ENCODE data around the gene SENP1. TPM values are rescaled to one million over a fixed set of nuclear protein-coding genes. Genes with fewer than 3 reads are reported as not detected.

The SENP1 gene
- total RNA-seq, 1 donor from 2014 or later: 15.7 TPM

DNA sequence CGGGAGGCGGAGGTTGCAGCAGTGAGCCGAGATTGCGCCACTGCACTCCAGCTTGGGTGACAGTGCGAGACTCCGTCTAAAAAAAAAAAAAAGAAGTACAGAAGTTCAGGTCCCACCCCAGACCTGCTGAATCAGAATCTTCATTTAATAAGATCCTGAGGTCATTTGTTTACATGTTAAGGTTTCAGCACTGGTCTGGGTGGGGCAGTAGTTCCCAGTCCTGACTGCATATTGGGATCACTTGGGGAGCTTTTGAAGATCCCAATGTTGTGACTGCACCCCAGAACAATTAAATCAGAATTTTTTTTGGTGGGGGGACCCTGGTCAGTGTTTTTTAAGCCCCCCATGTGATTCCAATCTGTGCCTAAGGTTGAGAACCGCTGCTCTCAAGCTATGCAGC lies 89.9 kb downstream of the SENP1 start:
- DNase-seq: no peak

DNA sequence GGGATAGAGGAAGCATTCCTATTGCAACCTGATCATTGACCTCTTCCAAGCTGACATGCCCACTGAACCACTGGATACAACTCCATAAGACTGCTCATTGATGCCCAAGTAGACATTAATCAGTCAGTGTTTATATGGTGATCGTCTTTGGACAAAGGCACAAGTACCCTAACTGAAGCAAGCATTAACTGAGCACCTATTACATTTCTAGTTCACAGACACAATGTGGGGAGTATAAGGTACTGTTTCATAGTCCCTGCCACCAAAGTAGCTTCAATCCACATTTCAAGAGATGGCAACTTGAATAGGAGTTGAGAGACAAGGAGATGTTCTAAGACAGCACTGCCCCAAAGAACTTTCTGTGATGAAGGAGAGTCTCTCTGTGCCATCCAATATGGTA lies 90.8 kb downstream of the SENP1 start:
- DNase-seq: no peak

DNA sequence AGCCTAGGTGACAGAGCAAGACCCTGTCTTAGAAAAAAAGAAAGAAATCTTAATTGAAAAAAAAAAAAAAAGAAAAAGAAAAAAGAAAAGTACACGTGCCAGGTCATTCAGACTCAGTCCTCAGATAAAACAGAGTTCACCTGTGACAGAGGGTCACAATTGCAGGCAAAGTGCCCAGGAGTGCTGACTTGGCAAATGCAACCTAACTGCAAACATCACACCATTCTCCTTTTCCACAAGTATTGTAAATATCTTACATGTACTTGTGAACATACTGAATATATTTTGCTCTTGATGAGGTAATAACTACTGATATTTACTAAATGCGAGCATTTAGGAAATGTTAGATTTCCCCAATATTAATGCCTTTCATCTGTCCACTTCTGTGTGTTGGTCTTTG lies 92.6 kb downstream of the SENP1 start:
- no peak for DNase-seq

DNA sequence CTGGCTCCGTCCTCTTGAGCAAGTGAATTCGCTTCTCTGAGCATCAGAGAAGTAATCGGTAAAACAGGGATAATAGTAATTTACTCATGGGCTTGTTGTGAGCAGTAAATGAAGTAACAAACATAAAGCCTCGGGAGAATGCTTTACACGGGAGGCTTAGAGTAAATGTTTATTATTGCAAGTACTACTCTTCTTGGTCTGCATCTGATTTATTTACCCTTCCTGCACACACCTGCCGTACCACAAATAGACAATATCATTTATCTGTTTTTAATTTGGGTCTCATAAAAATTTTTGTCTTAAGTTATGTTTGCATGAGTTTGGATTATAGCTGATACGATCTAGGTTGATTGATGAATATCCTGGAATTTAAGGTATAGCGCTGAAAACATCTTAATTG lies 93.8 kb downstream of the SENP1 start:
- DNase-seq: no peak

DNA sequence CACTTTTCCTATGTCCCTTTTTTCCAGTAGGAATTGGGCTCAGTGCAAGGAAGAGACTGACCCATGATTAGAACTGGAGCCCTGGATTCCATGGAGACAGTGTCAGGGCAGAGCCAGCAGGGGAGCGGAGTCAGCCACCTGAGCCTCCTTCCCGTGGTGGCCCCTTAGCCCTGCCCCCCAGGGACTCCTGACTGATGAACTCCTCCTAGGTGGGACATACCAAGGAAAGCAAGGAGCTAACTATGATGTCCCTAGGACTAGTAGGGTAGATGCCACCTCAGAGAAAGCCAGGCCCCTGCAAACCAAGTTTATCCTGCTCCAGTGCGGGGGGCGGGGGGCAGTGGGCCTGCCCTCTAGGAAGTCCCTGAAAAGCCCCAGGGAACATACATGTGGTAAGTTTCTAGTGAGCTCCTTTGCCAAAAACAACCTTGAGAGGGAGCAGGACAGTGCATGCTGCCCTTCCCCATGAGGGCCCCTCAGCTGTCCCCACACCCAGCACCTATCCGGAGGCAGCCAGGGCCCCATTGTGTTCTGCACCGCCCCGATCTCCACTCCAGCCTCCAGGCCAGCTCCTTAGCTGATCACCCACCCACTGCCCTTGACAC lies 95.4 kb downstream of the SENP1 start:
- DNase-seq: no peak

DNA sequence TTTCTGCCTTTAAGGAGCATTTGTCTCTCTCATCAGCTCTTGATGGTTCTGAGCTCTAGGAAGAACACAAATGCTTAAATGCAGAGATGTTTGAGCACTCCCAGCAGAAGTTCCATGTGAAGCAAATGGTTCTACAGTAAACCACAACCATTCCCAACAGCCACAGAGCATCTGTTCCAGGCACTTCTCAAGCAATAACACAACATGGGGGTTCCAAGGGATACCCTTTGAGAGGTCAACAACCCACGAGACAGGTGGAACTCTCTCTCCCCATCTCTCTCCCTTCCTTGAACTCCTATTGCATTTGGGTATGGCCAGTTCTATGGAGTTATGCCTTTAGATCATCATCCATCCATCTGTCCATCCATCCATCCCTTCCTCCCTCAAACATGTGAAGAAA lies 96.4 kb downstream of the SENP1 start:
- no peak for DNase-seq

DNA sequence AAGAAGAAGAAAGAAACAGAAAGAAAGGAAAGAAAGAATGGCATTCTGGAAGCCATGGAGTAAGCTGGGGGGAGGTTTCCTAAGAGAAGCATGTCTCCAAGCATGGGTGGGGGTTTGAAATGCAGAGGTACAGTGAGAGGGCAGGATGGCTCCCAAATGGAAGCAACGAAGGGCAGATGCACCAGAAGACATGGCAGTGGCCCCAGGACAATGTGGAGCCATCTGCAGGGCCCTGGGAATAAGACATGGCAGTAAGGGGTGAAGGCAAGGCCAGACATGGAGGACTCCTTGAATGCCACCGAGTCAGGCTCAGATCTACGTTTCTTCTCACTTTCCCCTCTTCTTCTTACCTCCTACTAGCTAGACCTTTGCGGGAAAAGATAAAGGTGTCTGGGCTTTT lies 96.9 kb downstream of the SENP1 start:
- no peak for DNase-seq

DNA sequence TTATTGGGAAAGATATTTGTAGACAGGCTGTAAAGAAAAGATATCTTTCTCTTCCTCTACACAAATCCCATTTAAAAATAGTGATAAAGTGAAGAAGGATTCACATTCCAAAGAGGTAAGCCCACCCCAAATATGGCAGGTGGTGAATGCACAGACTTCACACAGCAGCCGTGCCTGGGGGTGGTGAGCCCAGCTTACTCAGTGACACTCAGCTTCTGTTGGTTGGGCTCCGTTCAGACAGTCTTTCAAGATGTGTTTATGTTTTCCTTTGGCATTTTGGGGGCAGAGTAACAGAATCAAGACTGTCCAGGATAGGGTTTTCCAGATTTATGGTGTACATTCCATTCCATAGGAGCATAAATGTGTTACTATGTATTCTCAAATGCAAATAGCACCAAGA lies 97.5 kb downstream of the SENP1 start:
- DNase-seq: no peak

DNA sequence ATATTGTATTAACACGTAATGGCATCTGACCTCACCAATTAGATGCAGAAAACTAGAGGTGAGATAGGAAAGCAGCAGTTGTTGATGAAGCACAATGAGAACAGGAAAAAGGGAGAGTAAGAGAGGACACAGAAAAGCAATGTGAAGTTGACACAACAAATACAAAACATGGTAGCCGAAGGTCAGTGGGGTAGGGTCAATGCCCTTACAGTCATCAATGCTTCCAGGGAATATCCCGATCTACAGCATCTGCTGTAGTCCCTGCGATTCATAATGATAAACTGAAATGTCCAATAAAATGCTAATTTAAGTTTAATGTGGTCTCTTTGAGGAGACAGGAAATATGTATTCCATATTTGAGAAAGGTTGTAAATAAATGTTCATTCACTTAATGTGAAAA lies 98.7 kb downstream of the SENP1 start:
- no peak for DNase-seq

DNA sequence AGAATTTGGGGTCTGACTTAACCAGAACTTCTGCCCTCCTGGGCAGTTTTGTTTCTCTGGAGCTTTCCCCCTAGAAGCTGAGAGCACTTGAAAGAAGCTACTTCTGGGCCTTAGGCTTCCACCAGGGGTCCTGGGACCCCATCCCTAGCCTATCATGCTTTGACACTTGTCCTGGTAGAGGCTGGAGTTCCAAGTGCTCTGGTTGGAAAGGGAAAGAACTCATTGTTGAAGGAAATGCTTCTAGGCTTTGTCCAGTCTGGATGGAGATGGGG lies 100.2 kb downstream of the SENP1 start:
- no peak for DNase-seq

DNA sequence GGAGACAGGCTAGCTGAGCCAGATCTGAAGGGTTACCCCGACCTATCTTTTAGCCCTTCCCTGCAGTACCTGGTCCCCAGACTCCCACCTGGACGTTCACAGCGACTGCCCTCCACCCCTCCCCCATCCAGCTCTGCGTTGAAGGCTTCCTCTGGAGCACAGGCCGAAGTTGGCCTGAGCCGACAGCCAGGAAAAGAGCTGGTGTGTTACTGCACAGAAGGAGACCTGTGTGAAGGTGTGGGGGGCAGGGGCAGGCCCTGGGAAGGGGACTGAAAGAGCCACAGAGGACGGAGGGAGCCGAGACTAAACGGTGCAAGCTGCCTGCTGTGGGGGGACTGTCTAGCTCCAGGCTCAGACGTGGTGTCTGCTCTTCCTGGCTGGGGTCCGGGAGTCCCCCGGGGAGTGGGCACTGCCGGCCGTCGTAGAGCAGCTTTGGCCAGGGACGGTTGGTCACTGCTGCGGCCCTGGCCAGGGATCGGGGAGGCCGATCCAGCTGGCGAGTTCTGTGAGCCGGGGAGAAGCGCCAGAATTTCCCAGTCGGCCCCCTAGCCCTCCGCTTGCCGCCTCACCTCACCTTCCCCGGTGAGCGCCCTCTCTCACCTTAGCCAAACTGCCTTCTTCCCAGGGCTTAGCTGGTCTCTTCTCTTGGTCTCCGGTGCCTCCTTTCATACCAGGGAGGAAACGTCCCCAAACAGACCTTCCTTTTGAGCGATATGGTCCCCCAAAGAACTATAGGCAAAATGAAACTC lies 100.7 kb downstream of the SENP1 start:
- no peak for DNase-seq

DNA sequence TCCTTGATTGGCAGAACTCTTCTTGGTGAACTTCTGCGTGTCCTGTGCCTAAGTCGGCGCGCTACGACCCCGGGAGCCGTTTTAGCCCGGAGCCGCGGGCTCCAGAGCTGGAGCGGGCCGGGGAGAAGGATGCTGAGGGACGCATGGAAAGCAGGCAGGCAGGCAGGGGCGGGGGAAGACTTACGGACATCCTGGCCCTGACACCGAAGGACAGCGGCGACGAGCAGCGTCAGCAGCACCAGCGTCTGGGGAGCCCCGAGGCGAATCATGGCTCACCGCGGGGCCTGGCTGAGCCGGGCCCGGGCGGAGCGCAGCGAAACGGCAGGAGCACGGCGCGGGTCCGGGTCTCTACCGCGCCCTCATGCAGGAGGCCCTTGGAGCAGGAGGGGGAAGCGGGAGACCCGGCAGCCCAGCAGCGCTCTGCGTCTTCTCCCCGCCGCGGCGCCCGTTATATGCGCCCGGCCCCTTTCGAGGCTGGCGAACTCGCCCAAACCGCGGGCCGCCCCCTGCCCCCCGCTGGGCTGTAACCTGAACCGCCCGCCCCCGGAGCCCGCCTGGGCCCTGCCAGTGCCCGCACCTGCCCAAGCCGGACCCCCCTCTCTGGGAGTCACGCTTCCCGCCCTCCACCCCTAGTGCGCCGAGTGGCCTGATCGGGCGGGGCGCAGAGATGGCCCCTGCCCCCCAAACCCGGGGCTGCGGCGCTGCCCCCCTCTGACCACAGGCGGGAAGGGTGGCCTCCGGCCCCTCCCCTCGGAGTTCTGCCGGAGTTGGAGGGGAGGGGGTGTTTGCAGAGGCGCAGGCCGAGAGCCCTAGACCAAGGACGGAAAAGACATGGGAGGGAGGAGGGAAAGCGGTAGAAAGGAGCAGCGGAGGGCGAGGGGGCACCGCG lies 101.6 kb downstream of the SENP1 start, which contains the start of gene COL2A1:
TSS of gene COL2A1 (minus strand) at position 424 of the 889 bp plus-strand sequence. CDS start at position 269, 155 bp downstream.
- DNase-seq: peak; percentile 25

DNA sequence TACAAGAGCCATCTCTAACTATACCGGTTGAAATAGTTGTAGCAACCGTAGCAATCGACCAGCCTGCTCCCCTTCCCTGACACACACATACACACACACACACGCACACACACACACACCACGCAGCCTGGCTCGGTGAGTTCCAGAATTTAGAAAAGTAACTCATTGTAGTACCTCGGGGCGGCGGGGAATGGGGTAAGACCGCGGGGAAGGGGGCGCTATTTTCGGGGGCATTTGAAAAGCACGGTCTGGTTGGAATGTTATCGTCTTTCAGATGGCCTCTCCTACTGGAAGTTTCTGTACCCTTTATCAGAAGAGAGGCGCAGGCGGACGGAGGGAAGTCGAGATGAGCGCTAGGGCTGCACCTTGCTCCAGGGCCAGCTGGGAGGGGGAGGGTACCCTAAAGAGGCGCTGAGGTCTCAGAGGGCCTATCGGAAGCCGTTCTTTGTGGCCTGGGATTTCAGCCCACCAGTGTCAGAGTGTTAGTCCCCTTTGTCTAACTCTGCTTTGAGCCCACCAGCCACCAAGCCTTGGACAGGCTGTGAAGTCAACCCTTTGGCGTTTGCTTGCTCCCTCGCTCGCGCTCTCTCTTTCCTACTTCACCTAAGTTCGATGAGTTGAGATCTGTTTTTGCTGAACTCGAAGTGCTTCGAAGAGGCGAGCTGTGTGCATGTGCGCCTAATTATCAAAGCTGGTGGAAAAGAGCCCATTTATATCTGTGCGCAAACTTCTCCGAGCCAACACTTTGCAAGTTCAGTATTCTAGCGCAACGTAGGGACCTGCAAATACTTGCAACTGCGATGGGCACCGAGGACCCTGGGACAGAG lies 102.4 kb downstream of the SENP1 start:
- DNase-seq: no peak

DNA sequence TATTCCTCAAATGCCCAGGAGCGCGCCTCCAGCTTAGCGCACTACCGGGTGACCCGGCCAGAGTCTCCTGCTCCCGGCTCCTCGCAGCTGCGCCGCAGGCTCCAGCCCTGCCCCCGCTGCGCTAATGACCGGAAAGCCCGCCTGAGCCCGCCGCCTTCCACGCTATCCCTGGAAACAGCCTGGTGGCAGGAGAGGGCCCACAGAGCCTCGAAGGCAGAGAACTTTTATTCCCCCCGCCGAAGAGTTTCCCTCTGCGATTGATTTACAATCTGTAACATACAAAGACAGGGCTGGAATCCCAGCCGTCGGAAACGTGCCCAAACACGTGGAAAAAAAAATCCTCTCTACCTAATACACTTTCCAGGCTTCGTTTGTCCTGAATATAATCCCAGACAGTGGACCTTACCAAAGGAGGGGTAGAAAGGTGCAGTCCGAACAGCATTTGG lies 103.1 kb downstream of the SENP1 start:
- DNase-seq: peak; percentile 53

DNA sequence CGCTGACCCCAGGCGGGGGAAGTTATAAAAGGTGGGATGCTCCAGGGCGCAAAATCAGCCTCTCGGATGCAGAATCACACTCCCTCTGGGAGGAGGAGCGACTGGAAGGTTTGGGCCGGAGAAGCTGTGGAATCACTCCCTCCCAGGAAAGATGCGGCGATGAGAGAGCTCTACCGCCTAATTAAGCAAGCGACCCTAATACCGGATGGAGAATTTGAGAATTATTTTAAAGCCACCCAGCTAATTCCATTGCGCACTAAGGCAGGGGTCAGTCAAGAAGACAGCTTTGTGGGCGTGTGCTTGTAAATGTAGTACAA lies 103.5 kb downstream of the SENP1 start:
- no peak for DNase-seq

DNA sequence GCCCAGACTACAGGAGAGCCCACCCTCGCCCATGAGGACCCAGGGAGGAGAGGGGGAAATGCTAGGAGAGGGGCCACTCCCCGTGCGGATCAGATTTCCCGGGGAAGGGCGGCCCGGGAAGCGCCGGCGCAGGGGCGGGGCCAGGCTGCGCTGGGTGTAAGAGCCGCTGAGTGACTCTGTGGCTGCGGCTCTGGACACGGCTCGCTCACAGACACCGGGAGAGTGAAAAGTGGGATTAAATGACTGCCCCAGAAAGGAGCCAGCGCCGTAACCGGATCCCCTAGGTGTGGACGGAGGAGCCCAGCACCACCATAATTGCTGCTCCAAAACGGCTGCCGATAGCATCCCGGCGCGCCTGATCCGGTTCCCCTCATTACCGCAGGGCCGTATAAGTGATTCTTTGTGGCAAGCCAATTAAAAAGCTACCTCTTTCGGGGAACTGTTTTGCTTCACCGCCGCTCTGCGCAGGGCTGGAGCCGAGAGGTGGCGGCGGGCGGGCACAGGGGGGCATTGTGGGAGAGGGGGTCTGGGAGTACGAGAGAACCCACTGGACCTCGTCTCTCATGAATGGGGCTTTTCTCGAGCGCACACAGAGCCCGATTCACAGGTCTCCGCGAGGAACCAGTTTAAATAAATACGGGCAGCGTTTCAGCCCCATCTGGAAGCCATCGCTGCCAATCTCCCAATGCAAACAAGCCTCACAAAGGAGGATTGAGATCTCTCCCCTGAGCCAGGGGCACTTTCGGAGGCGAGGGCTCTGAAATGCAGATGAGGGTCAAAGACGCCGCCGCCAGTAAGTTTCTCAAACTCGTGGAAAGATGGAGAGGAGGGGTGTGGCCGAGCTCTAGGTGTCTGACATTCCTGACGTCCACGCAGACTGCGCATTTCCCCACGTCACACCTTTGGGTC lies 104.1 kb downstream of the SENP1 start:
- peak; percentile 37 for DNase-seq

DNA sequence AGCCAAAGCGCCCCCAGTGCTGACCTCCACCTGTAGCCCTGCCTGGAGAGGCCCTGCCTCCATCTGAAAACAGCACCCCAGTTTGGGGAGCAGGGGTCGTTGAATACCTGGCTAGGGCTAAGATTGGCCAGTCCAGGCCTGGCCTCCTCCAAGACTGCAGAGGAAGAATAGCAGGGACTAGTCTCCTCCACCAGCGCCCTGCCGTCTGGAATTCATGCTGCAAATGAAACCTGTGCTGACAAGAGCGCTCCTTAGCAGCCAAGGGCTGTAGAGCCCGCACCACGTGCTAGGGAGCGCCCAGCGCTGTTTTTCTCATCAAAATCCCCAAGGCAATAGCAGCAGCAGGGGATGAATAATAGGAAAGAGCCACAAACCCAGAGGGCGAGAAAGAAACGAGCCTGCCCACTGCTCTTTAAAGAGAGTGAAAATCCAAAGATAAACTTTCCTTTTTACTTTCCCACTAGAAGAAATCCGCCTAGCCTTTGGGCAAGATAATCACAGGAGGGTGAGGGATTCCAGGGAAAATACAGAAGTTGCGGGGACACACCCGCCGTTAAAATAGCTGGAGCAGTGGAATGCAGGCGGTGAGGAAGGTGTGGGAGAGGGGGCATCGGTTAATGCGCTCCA lies 104.9 kb downstream of the SENP1 start:
- DNase-seq: peak; percentile 43

DNA sequence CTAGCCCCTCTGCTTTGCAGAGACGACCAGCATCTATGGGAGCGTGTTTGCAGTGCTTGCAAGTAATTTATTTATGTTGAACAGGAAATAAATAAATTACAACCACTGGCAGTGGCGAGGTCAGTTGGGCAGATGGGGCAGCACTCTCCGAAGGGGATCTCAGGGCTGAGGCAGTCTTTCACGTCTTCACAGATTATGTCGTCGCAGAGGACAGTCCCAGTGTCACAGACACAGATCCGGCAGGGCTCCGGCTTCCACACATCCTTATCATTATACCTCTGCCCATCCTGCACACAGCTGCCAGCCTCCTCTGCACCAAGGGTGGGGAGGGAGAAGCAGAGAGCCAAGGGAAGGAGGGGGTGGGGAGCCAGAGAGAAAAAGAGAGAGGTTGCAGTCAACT lies 106.1 kb downstream of the SENP1 start:
- no peak for DNase-seq

DNA sequence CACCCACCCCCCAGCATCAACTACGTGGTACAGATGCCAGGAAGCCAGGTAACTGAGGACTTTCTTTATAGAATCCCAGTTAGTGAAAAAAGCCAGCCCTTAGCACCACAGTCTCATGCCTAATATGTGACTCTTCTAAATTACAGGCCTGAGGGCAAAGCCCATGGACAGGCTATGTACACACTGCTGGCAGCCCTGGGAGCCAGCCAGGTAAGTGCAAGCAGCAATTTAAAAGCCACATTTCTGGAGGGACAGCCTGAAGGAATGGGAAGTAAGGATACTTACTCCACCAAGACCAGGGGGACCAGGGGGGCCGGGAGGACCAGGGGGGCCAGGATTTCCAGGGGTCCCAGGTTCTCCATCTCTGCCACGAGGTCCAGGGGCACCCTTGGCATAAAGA lies 108.6 kb downstream of the SENP1 start:
- no peak for DNase-seq

DNA sequence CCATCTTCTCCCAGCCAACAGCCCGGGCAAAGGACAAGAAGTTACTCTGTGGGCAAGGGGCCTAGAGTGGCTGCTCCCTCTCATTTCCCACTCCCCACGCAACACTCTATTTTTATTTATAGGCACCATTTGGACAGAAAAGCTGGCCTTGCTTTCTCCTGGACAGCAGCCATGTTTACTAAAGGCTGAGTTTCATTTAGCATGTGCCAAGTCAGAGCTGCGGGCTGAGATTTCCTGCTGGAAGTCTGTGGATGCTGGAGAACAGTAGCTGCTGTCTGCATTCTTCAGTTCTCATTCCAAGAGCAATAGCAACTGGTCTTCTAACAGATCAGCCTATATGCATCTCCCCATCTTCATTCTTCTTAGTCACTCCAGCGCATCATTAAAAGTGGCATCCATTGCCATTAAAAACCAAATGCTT lies 109.9 kb downstream of the SENP1 start:
- DNase-seq: peak; percentile 21

DNA sequence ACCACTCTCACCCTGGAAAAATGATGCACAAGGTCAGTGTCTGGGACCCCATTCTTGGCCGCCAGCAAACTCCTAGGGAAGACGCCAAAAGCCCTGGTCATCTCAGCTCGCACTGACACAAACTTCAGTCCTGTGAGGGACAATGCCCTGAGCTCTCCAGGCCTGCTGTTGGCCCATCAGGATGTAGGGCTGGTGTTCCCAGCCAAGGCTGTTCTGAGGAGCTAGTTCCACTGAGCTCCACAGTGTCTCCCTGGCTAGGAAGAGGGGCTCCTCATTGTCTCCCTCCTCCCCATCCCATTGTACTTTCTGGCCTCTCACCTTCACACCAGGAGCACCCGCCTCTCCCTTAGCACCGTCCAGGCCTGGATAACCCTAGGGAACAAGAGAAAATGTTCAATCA lies 112.4 kb downstream of the SENP1 start:
- DNase-seq: no peak
